ENCODE data around the gene CSTPP1.
A peak's percentile ranks its signal among the peaks of the same experiment; 100 is the strongest.
"Not testable (repeated sequence)": the region's sequence is repeated elsewhere in the genome, so short reads cannot be mapped to it uniquely, and the experiment has no call there.

The CSTPP1 gene

GRCh38 chr11:46913484-46913883 is 23.1 kb upstream of the CSTPP1 start:
- no peak for DNase-seq

- no peak for DNase-seq
These were observed 22.2 kb upstream of the CSTPP1 start for GRCh38 chr11:46914363-46914762.

- DNase-seq, result no peak
These were observed 21.7 kb upstream of the CSTPP1 start for GRCh38 chr11:46914910-46915309.

- peak in 1 of 2 donors; percentile 31 for DNase-seq
These were observed 20.1 kb upstream of the CSTPP1 start for GRCh38 chr11:46916286-46917108.

- peak in 1 of 2 donors; percentile 23 for DNase-seq
These were observed 19.3 kb upstream of the CSTPP1 start for GRCh38 chr11:46917109-46917761.

GRCh38 chr11:46917762-46918082 is 18.8 kb upstream of the CSTPP1 start:
- no peak for DNase-seq

- DNase-seq, result peak in 1 of 2 donors; percentile 38
These were observed 18.3 kb upstream of the CSTPP1 start, which contains the start of gene LRP4 for GRCh38 chr11:46918083-46918787. TSS of gene LRP4 (minus strand) at chr11:46918550. CDS start at chr11:46918379, 171 bp downstream.

- DNase-seq, result no peak
These were observed 17.6 kb upstream of the CSTPP1 start for GRCh38 chr11:46918788-46919513.

- no peak for DNase-seq
These were observed 15.8 kb upstream of the CSTPP1 start for GRCh38 chr11:46920755-46921154.

GRCh38 chr11:46927928-46928327 is 8.6 kb upstream of the CSTPP1 start:
- DNase-seq, result not testable (repeated sequence)

GRCh38 chr11:46928701-46929100 is 7.9 kb upstream of the CSTPP1 start:
- not testable (repeated sequence) for DNase-seq

- no peak for DNase-seq
These were observed 6.5 kb upstream of the CSTPP1 start for GRCh38 chr11:46930089-46930488.

GRCh38 chr11:46942172-46942571 is 5.6 kb downstream of the CSTPP1 start:
- no peak for DNase-seq

- no peak for DNase-seq
These were observed 8.0 kb downstream of the CSTPP1 start for GRCh38 chr11:46944356-46945075.

GRCh38 chr11:46947399-46948077 is 11.0 kb downstream of the CSTPP1 start:
- no peak for DNase-seq

- DNase-seq, result no peak
These were observed 12.0 kb downstream of the CSTPP1 start for GRCh38 chr11:46948378-46949131.

GRCh38 chr11:46949297-46949696 is 12.7 kb downstream of the CSTPP1 start:
- DNase-seq, result no peak

- no peak for DNase-seq
These were observed 15.3 kb downstream of the CSTPP1 start for GRCh38 chr11:46951864-46952263.

- DNase-seq, result no peak
These were observed 16.0 kb downstream of the CSTPP1 start for GRCh38 chr11:46952553-46952952.

- no peak for DNase-seq
These were observed 16.5 kb downstream of the CSTPP1 start for GRCh38 chr11:46953093-46953492.

- no peak for DNase-seq
These were observed 22.2 kb downstream of the CSTPP1 start for GRCh38 chr11:46958777-46959176.
